IMR-90 (cell line): ENCODE data around the gene TLX1. TPM values are rescaled to one million over a fixed set of nuclear protein-coding genes. Genes with fewer than 3 reads are reported as not detected.

Source experiments
- ATAC-seq: fragments of 200-7000 bp; cut with Tn5 transposase; 2 replicates; pipeline ENCODE4 v1.9.1; 2020; ENCODE audit warnings: low read depth, mild to moderate bottlenecking, moderate library complexity
- BruUV-seq: library from RNA; stranded (reverse); fragments of 400-500 nt; replicated peaks from 2 replicates; lab custom pipeline; 2021; lab: Mats Ljungman, UMichigan
- CTCF ChIA-PET: fragments of 300-600 bp; formaldehyde crosslinking; extraction: SDS; loops from one replicate; lab custom pipeline; 2021; ENCODE audit warnings: antibody characterized with exemption; lab: Yijun Ruan, JAX
- POLR2A ChIA-PET: fragments of 300-600 bp; sonication (Branson Sonifier 250); formaldehyde crosslinking; loops from one replicate; lab custom pipeline; 2022; ENCODE audit warnings: antibody characterized with exemption; ENCODE audit not compliant: unreplicated experiment; lab: Charles Lee
- DNase-seq: peaks from one replicate; pipeline ENCODE4 v3.0.0; 2013
- H2AFZ ChIP-seq: replicated peaks from 2 replicates; pipeline ENCODE3; 2013; ENCODE audit warnings: low read length, mild to moderate bottlenecking; ENCODE audit not compliant: poor library complexity
- H2AK5ac ChIP-seq: 2 replicates; pipeline ENCODE4 v1.6.1; 2013; ENCODE audit warnings: low read depth, low read length, inconsistent platforms
- H2AK9ac ChIP-seq: replicated peaks from 2 replicates; pipeline ENCODE3; 2013; ENCODE audit warnings: mild to moderate bottlenecking, low read depth, low read length, moderate library complexity; ENCODE audit not compliant: poor library complexity
- H2BK120ac ChIP-seq: 2 replicates; pipeline ENCODE4 v1.6.1; 2013; ENCODE audit warnings: low read depth, low read length, inconsistent platforms
- H2BK15ac ChIP-seq: 3 replicates; pipeline ENCODE4 v1.6.1; 2013; ENCODE audit warnings: low read depth, low read length, inconsistent platforms
- H2BK20ac ChIP-seq: 2 replicates; pipeline ENCODE4 v1.6.1; 2013; ENCODE audit warnings: low read depth, mild to moderate bottlenecking, inconsistent platforms, low read length, moderate library complexity
- H2BK5ac ChIP-seq: 2 replicates; pipeline ENCODE4 v1.6.1; 2013; ENCODE audit warnings: mild to moderate bottlenecking, low read depth, low read length, inconsistent platforms; ENCODE audit not compliant: poor library complexity, severe bottlenecking
- H3K14ac ChIP-seq: replicated peaks from 2 replicates; pipeline ENCODE4 v1.6.1; 2013; ENCODE audit warnings: low read depth, low read length, inconsistent platforms
- H3K18ac ChIP-seq: 2 replicates; pipeline ENCODE4 v1.6.1; 2013; ENCODE audit warnings: low read depth, low read length, control low read depth
- H3K23ac ChIP-seq: 2 replicates; pipeline ENCODE4 v1.6.1; 2013; ENCODE audit warnings: low read depth, low read length, inconsistent platforms
- H3K27ac ChIP-seq: 2 replicates; pipeline ENCODE4 v1.5.1; 2013; ENCODE audit warnings: mild to moderate bottlenecking, control low read depth, low read length; ENCODE audit not compliant: insufficient read depth
- H3K27me3 ChIP-seq: 2 replicates; pipeline ENCODE4 v1.6.1; 2013; ENCODE audit warnings: low read length; ENCODE audit not compliant: control insufficient read depth, insufficient read depth
- H3K36me3 ChIP-seq: 2 replicates; pipeline ENCODE4 v1.6.1; 2013; ENCODE audit warnings: low read length, mixed read lengths; ENCODE audit not compliant: control insufficient read depth, insufficient read depth
- H3K4ac ChIP-seq: 2 replicates; pipeline ENCODE4 v1.6.1; 2013; ENCODE audit warnings: low read depth, low read length, inconsistent platforms
- H3K4me1 ChIP-seq: 2 replicates; pipeline ENCODE4 v1.6.1; 2013; ENCODE audit warnings: low read length, mixed read lengths; ENCODE audit not compliant: control insufficient read depth, insufficient read depth
- H3K4me2 ChIP-seq: 2 replicates; pipeline ENCODE4 v1.6.1; 2013; ENCODE audit warnings: low read depth, mild to moderate bottlenecking, control low read depth, low read length, moderate library complexity
- H3K4me3 ChIP-seq: 2 replicates; pipeline ENCODE4 v1.5.1; 2013; ENCODE audit warnings: low read depth, mild to moderate bottlenecking, control low read depth, low read length, moderate library complexity; ENCODE audit not compliant: insufficient read depth
- H3K56ac ChIP-seq: 2 replicates; pipeline ENCODE4 v1.6.1; 2013; ENCODE audit warnings: low read length, inconsistent platforms; ENCODE audit not compliant: insufficient read depth; ENCODE audit errors: extremely low read depth
- H3K79me1 ChIP-seq, 2 experiments: 2 replicates each; pipeline ENCODE4 v1.6.1; 2013; ENCODE audit warnings: low read length in 2 of 2, inconsistent platforms in 1 of 2, low read depth in 1 of 2
- H3K9ac ChIP-seq: 2 replicates; pipeline ENCODE4 v1.6.1; 2013; ENCODE audit warnings: low read depth, low read length, control low read depth
- H3K9me1 ChIP-seq: 2 replicates; pipeline ENCODE4 v1.6.1; 2013; ENCODE audit warnings: low read length, inconsistent platforms; ENCODE audit not compliant: insufficient read depth
- H3K9me3 ChIP-seq: 2 replicates; pipeline ENCODE4 v1.6.1; 2013; ENCODE audit warnings: low read length; ENCODE audit not compliant: control insufficient read depth, insufficient read depth
- H4K20me1 ChIP-seq: 2 replicates; pipeline ENCODE4 v1.6.1; 2013; ENCODE audit warnings: low read length, inconsistent platforms; ENCODE audit not compliant: insufficient read depth
- H4K5ac ChIP-seq: 2 replicates; pipeline ENCODE4 v1.6.1; 2013; ENCODE audit warnings: mild to moderate bottlenecking, low read depth, low read length, control low read depth
- H4K8ac ChIP-seq, 2 experiments: 2 replicates each; pipeline ENCODE4 v1.6.1; 2013; ENCODE audit warnings: low read depth in 2 of 2, low read length in 2 of 2, control low read depth in 1 of 2, inconsistent platforms in 1 of 2
- H4K91ac ChIP-seq: 2 replicates; pipeline ENCODE4 v1.6.1; 2013; ENCODE audit warnings: low read depth, low read length, inconsistent platforms; ENCODE audit not compliant: insufficient read depth
- CEBPB ChIP-seq: IDR thresholded peaks from 2 replicates; pipeline ENCODE4 v1.6.1; 2012; ENCODE audit warnings: low read depth, low read length, improper control_type of control experiment
- CHD1 ChIP-seq: IDR thresholded peaks from 2 replicates; pipeline ENCODE4 v1.6.1; 2012; ENCODE audit warnings: low read depth, low read length, improper control_type of control experiment
- FOS ChIP-seq: fragments of 150-350 bp; IDR thresholded peaks from 2 replicates; pipeline ENCODE4 v1.6.1; 2016; ENCODE audit warnings: low read depth, low read length
- MAFK ChIP-seq: IDR thresholded peaks from 2 replicates; pipeline ENCODE4 v1.6.1; 2012; ENCODE audit warnings: low read depth, low read length, improper control_type of control experiment
- MAZ ChIP-seq: IDR thresholded peaks from 2 replicates; pipeline ENCODE4 v1.6.1; 2012; ENCODE audit warnings: low read depth, mild to moderate bottlenecking, low read length, improper control_type of control experiment, moderate library complexity, borderline replicate concordance
- MXI1 ChIP-seq: IDR thresholded peaks from 2 replicates; pipeline ENCODE4 v1.6.1; 2012; ENCODE audit warnings: low read depth, mild to moderate bottlenecking, low read length, moderate library complexity, borderline replicate concordance
- NFE2L2 ChIP-seq: fragments of 150-350 bp; IDR thresholded peaks from 2 replicates; pipeline ENCODE4 v1.6.1; 2016; ENCODE audit warnings: low read depth, mild to moderate bottlenecking, low read length
- POLR2A ChIP-seq: IDR thresholded peaks from 2 replicates; pipeline ENCODE4 v1.6.1; 2012; ENCODE audit warnings: mild to moderate bottlenecking, low read depth, low read length
- RCOR1 ChIP-seq: IDR thresholded peaks from 2 replicates; pipeline ENCODE4 v1.6.1; 2012; ENCODE audit warnings: mild to moderate bottlenecking, low read length, improper control_type of control experiment; ENCODE audit not compliant: insufficient replicate concordance
- RFX5 ChIP-seq: IDR thresholded peaks from 2 replicates; pipeline ENCODE4 v1.8.0; 2012; ENCODE audit warnings: low read depth, mild to moderate bottlenecking, low read length, moderate library complexity
- SMC3 ChIP-seq: fragments of 150-350 bp; IDR thresholded peaks from 2 replicates; pipeline ENCODE4 v1.6.1; 2016; ENCODE audit warnings: low read depth, mild to moderate bottlenecking, antibody characterized with exemption, low read length, moderate library complexity
- WGBS, 2 experiments: methylation state at CpG; one replicate each; pipeline versions ENCODE4 v1.1.5 to v1.1.7; 2013; ENCODE audit warnings: missing lambda C conversion rate in 2 of 2; ENCODE audit not compliant: insufficient read length in 1 of 2; ENCODE audit errors: extremely low coverage in 2 of 2; 5-methylcytosine and 5-hydroxymethylcytosine counted together
- dilution Hi-C: fragments of 300-500 bp; cut with HindIII; formaldehyde crosslinking; loops from one replicate; pipeline ENCODE4 v1.14.3; 2018; ENCODE audit warnings: low sequenced_read_pairs; ENCODE audit not compliant: unreplicated experiment
- in situ Hi-C: fragments of 300-500 bp; cut with MboI; formaldehyde crosslinking; loops from 3 replicates; pipeline ENCODE4 v1.14.3; 2019; ENCODE audit warnings: low sequenced_read_pairs, inconsistent platforms, mixed read lengths
- intact Hi-C: fragments of 100-400 bp; cut with micrococcal nuclease; formaldehyde crosslinking; loops from 2 replicates; pipeline ENCODE4 v1.10.0; 2022
- polyA plus RNA-seq, 3 experiments: library from polyadenylated mRNA; depleted of rRNA; stranded (reverse); fragments of >200 nt; gene quantifications; 2 replicates each; pipeline ENCODE4 v1.2.3, GENCODE V29; 2012; ENCODE audit warnings: low replicate concordance in 1 of 3
- total RNA-seq: library from RNA; depleted of rRNA; stranded (reverse); fragments of >200 nt; gene quantifications from 2 replicates; pipeline ENCODE4 v1.2.3, GENCODE V29; 2012
- TF ChIP-seq, protein P1 (sequence below): conservative IDR thresholded peaks from 2 replicates; pipeline ENCODE4 v1.5.1; 2012; ENCODE audit warnings: mild to moderate bottlenecking, low read depth, low read length, improper control_type of control experiment
- TF ChIP-seq, protein P2 (sequence below): fragments of 150-350 bp; IDR thresholded peaks from 2 replicates; pipeline ENCODE4 v1.6.1; 2016; ENCODE audit warnings: low read depth, mild to moderate bottlenecking, low read length, moderate library complexity, borderline replicate concordance
- TF ChIP-seq, protein P3 (sequence below): fragments of 150-350 bp; IDR thresholded peaks from 2 replicates; pipeline ENCODE4 v1.6.1; 2017; ENCODE audit warnings: mild to moderate bottlenecking, antibody characterized with exemption, low read length, low read depth

TLX1 gene
- total and polyA plus RNA-seq, 2 of the 4 experiments (the other 2 are of a cell fraction) = not detected

DNA sequence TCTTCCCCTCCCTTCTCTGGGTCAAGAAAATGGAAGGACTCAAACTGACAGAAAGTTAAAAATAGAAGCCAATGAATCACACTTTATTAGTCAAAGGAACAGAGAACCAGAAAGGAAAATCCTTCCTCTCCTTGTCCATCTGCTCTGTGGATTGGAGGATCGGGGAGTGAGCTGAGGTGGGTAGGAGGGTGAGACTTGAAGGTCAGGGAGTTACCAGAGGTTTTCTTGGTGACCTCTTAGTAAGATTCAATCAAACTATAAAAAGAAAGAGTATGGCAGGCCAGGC, 12.2 kb downstream of the TLX1 start:
- WGBS, 2 experiments = no CpG with 5 or more reads among the region's 1 CpG

More for the DNA sequence above, 12.2 kb downstream of the TLX1 start:
- intact Hi-C loops (loop anchor here (2.0 kb wide), 1 partner anchor 82 kb away; the partner anchor contains the start of gene KAZALD1), dilution Hi-C loops (no loop called here), in situ Hi-C loops (loop anchor here (5.0 kb wide), 1 partner anchor 46 kb away; no protein-coding TSS in a partner anchor)
- Histone ChIP-seq H4K8ac (no peak overlapping the region), H2BK15ac (no peak overlapping the region), H3K14ac (no peak overlapping the region), H3K9ac (no peak overlapping the region), H3K4me1 (no peaks in the 10 kb centered on the region), H3K27me3 (peaks cover 91% of the 10 kb centered on the region), H4K5ac (no peak overlapping the region), H3K4me3 (no peak overlapping the region), H2AFZ (no peak overlapping the region), H4K20me1 (0 out of 2 replicates have a peak, but pooled peaks cover 8% of the 10 kb centered on the region), H3K79me1 (no peaks in the 10 kb centered on the region), H2AK5ac (no peak overlapping the region), H3K36me3 (no peaks in the 10 kb centered on the region), H3K4ac (no peak overlapping the region), H3K18ac (no peak overlapping the region), H3K9me1 (peaks cover 2% of the 10 kb centered on the region; the same call in 1 of the 2 replicates), H2BK20ac (no peak overlapping the region), H3K23ac (no peak overlapping the region), H2BK120ac (no peak overlapping the region), H2BK5ac (no peak overlapping the region), H2AK9ac (no peak overlapping the region), H3K4me2 (no peak overlapping the region), H4K91ac (no peak overlapping the region), H3K56ac (no peak overlapping the region), H3K9me3 (no peaks in the 10 kb centered on the region), H3K27ac (no peak overlapping the region)
- BruUV-seq = no TSS peak
- no peak for DNase-seq
- ATAC-seq = no peak
- no peak for TF ChIP-seq RFX5
- TF ChIP-seq MAZ = no peak
- TF ChIP-seq CEBPB = no peak
- no peak for TF ChIP-seq POLR2A
- no peak for TF ChIP-seq MXI1
- no peak for TF ChIP-seq RCOR1
- TF ChIP-seq, protein P1, sequence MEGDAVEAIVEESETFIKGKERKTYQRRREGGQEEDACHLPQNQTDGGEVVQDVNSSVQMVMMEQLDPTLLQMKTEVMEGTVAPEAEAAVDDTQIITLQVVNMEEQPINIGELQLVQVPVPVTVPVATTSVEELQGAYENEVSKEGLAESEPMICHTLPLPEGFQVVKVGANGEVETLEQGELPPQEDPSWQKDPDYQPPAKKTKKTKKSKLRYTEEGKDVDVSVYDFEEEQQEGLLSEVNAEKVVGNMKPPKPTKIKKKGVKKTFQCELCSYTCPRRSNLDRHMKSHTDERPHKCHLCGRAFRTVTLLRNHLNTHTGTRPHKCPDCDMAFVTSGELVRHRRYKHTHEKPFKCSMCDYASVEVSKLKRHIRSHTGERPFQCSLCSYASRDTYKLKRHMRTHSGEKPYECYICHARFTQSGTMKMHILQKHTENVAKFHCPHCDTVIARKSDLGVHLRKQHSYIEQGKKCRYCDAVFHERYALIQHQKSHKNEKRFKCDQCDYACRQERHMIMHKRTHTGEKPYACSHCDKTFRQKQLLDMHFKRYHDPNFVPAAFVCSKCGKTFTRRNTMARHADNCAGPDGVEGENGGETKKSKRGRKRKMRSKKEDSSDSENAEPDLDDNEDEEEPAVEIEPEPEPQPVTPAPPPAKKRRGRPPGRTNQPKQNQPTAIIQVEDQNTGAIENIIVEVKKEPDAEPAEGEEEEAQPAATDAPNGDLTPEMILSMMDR = no peak
- TF ChIP-seq, protein P2, sequence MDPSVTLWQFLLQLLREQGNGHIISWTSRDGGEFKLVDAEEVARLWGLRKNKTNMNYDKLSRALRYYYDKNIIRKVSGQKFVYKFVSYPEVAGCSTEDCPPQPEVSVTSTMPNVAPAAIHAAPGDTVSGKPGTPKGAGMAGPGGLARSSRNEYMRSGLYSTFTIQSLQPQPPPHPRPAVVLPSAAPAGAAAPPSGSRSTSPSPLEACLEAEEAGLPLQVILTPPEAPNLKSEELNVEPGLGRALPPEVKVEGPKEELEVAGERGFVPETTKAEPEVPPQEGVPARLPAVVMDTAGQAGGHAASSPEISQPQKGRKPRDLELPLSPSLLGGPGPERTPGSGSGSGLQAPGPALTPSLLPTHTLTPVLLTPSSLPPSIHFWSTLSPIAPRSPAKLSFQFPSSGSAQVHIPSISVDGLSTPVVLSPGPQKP = no peak
- TF ChIP-seq CHD1 = no peak
- TF ChIP-seq, protein P3, sequence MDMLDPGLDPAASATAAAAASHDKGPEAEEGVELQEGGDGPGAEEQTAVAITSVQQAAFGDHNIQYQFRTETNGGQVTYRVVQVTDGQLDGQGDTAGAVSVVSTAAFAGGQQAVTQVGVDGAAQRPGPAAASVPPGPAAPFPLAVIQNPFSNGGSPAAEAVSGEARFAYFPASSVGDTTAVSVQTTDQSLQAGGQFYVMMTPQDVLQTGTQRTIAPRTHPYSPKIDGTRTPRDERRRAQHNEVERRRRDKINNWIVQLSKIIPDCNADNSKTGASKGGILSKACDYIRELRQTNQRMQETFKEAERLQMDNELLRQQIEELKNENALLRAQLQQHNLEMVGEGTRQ = no peak
- TF ChIP-seq FOS = no peak
- TF ChIP-seq NFE2L2 = no peak
- TF ChIP-seq MAFK = no peak
- no peak for TF ChIP-seq SMC3
- POLR2A ChIA-PET = no interaction called here
- CTCF ChIA-PET = interaction anchor here (1.0 to 1.2 kb wide), 3 partner anchors 16 to 124 kb away, joined by 3 to 4 read pairs (median 3); no protein-coding TSS in a partner anchor
